Left hindlimb (tissue), 1 donor: ENCODE data around the gene TDRD6.
"Not testable (repeated sequence)": the region's sequence is repeated elsewhere in the genome, so short reads cannot be mapped to it uniquely, and the experiment has no call there.

ENCODE experiments used
- DNase-seq: peaks from one replicate; pipeline ENCODE4 v3.0.0-alpha.2; 2018

Gene TDRD6

GRCh38 chr6:46688966-46689335 lies 1.3 kb downstream of the TDRD6 start:
- no peak for DNase-seq

GRCh38 chr6:46689657-46690056 lies 2.0 kb downstream of the TDRD6 start:
- no peak for DNase-seq

GRCh38 chr6:46690141-46690755 lies 2.6 kb downstream of the TDRD6 start:
- DNase-seq, result no peak

GRCh38 chr6:46690911-46691451 lies 3.3 kb downstream of the TDRD6 start:
- no peak for DNase-seq

GRCh38 chr6:46699970-46700369 lies 12.3 kb downstream of the TDRD6 start:
- DNase-seq, result no peak

- DNase-seq, result no peak
Measured at GRCh38 chr6:46704562-46704961, 16.9 kb downstream of the TDRD6 start.

GRCh38 chr6:46706464-46706863 lies 18.8 kb downstream of the TDRD6 start:
- no peak for DNase-seq

GRCh38 chr6:46711491-46711890 lies 23.8 kb downstream of the TDRD6 start:
- DNase-seq, result no peak

GRCh38 chr6:46715141-46715540 lies 27.5 kb downstream of the TDRD6 start:
- no peak for DNase-seq

GRCh38 chr6:46719099-46719498 lies 31.4 kb downstream of the TDRD6 start:
- no peak for DNase-seq

- DNase-seq, result no peak
Measured at GRCh38 chr6:46720401-46720800, 32.7 kb downstream of the TDRD6 start.

GRCh38 chr6:46729787-46730326 lies 42.2 kb downstream of the TDRD6 start:
- DNase-seq, result no peak

- DNase-seq, result no peak
Measured at GRCh38 chr6:46730921-46731461, 43.3 kb downstream of the TDRD6 start.

GRCh38 chr6:46733341-46733801 lies 45.7 kb downstream of the TDRD6 start:
- no peak for DNase-seq

GRCh38 chr6:46734867-46735719 lies 47.4 kb downstream of the TDRD6 start, which contains the start of gene PLA2G7:
PLA2G7 (minus strand) TSS chr6:46735375; CDS start chr6:46722891, 12,484 bp downstream.
- peak; percentile 56 for DNase-seq

- no peak for DNase-seq
Measured at GRCh38 chr6:46735720-46736031, 48.0 kb downstream of the TDRD6 start.

- DNase-seq, result no peak
Measured at GRCh38 chr6:46736906-46737305, 49.2 kb downstream of the TDRD6 start.

- DNase-seq, result no peak
Measured at GRCh38 chr6:46741482-46741881, 53.8 kb downstream of the TDRD6 start.

- no peak for DNase-seq
Measured at GRCh38 chr6:46741910-46742309, 54.2 kb downstream of the TDRD6 start.

GRCh38 chr6:46743425-46744158 lies 55.9 kb downstream of the TDRD6 start:
- DNase-seq, result no peak

GRCh38 chr6:46744159-46744725 lies 56.6 kb downstream of the TDRD6 start:
- DNase-seq, result not testable (repeated sequence)

GRCh38 chr6:46745973-46746372 lies 58.3 kb downstream of the TDRD6 start:
- no peak for DNase-seq
